Astrocyte (in vitro differentiated cells and primary cell): ENCODE results near the gene SCCPDH.

ENCODE experiments used
- EZH2 ChIP-seq: IDR thresholded peaks from 2 replicates; pipeline ENCODE4 v1.6.1; 2012; ENCODE audit warnings: mild to moderate bottlenecking, low read length, inconsistent platforms; ENCODE audit not compliant: insufficient read depth
- TF ChIP-seq, protein P1 (sequence below): IDR thresholded peaks from 2 replicates; pipeline ENCODE4 v1.5.1; 2011; ENCODE audit warnings: low read depth, mild to moderate bottlenecking, inconsistent platforms, low read length, moderate library complexity; ENCODE audit not compliant: insufficient read depth

- TF ChIP-seq EZH2: no peak
- TF ChIP-seq, protein P1, sequence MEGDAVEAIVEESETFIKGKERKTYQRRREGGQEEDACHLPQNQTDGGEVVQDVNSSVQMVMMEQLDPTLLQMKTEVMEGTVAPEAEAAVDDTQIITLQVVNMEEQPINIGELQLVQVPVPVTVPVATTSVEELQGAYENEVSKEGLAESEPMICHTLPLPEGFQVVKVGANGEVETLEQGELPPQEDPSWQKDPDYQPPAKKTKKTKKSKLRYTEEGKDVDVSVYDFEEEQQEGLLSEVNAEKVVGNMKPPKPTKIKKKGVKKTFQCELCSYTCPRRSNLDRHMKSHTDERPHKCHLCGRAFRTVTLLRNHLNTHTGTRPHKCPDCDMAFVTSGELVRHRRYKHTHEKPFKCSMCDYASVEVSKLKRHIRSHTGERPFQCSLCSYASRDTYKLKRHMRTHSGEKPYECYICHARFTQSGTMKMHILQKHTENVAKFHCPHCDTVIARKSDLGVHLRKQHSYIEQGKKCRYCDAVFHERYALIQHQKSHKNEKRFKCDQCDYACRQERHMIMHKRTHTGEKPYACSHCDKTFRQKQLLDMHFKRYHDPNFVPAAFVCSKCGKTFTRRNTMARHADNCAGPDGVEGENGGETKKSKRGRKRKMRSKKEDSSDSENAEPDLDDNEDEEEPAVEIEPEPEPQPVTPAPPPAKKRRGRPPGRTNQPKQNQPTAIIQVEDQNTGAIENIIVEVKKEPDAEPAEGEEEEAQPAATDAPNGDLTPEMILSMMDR: no peak
Measured at GRCh38 chr1:246794828-246795671, 70.8 kb downstream of the SCCPDH start.
